BJ (cell line): Measurements from ENCODE around the gene RASGRF2. TPM values are rescaled to one million over a fixed set of nuclear protein-coding genes. Genes with fewer than 3 reads are reported as not detected.

Experiments
- CTCF ChIA-PET: fragments of 350-600 bp; formaldehyde crosslinking; extraction: SDS; loops from one replicate; lab custom pipeline; 2021; ENCODE audit warnings: antibody characterized with exemption, inconsistent platforms; lab: Yijun Ruan, JAX
- POLR2A ChIA-PET: fragments of 300-600 bp; sonication (Branson Sonifier 250); formaldehyde crosslinking; extraction: SDS; loops from one replicate; lab custom pipeline; 2021; ENCODE audit warnings: antibody characterized with exemption; lab: Charles Lee
- DNase-seq: peaks from one replicate; pipeline ENCODE4 v3.0.0-alpha.2; 2011; ENCODE audit warnings: low read depth
- H3K27me3 ChIP-seq: 2 replicates; pipeline ENCODE4 v1.6.0; 2011; ENCODE audit warnings: low read length; ENCODE audit not compliant: control insufficient read depth, insufficient read depth
- H3K36me3 ChIP-seq: 2 replicates; pipeline ENCODE4 v1.5.1; 2011; ENCODE audit warnings: low read length; ENCODE audit not compliant: control insufficient read depth, insufficient read depth
- H3K4me3 ChIP-seq: 2 replicates; pipeline ENCODE4 v1.5.1; 2011; ENCODE audit warnings: low read depth, mild to moderate bottlenecking, control low read depth, low read length
- CTCF ChIP-seq: IDR thresholded peaks from 2 replicates; pipeline ENCODE4 v1.5.1; 2011; ENCODE audit warnings: low read depth, mild to moderate bottlenecking, control low read depth, inconsistent platforms, low read length, moderate library complexity; ENCODE audit not compliant: insufficient read depth
- polyA plus RNA-seq: library from polyadenylated mRNA; depleted of rRNA; stranded (reverse); fragments of >200 nt; gene quantifications from 2 replicates; pipeline ENCODE4 v1.2.3, GENCODE V29; 2011

The RASGRF2 gene
- polyA plus RNA-seq, 1 experiment = 0.85 TPM

GRCh38 chr5:81167544-81167943 lies 207.4 kb downstream of the RASGRF2 start:
- DNase-seq = no peak
- Histone ChIP-seq H3K4me3 (no peak overlapping the region), H3K27me3 (no peaks in the 10 kb centered on the region), H3K36me3 (no peaks in the 10 kb centered on the region)
- no peak for TF ChIP-seq CTCF
- CTCF ChIA-PET = interaction anchor here (1.1 to 1.9 kb wide), 2 partner anchors 27 to 483 kb away, joined by 4 to 5 read pairs; no protein-coding TSS in a partner anchor
- POLR2A ChIA-PET = no interaction called here

- no peak for DNase-seq
- no peak for TF ChIP-seq CTCF
- no peaks in the 10 kb centered on the region for H3K27me3 ChIP-seq
- ChIA-PET POLR2A (no interaction called here), CTCF (no interaction called here)
- H3K4me3 ChIP-seq = no peak overlapping the region
- no peaks in the 10 kb centered on the region for H3K36me3 ChIP-seq
These were observed 209.8 kb downstream of the RASGRF2 start for GRCh38 chr5:81169924-81170323.

GRCh38 chr5:81171769-81172168 lies 211.6 kb downstream of the RASGRF2 start:
- no peak for TF ChIP-seq CTCF
- POLR2A ChIA-PET = no interaction called here
- CTCF ChIA-PET = no interaction called here
- H3K27me3 ChIP-seq = no peaks in the 10 kb centered on the region
- no peaks in the 10 kb centered on the region for H3K36me3 ChIP-seq
- no peak overlapping the region for H3K4me3 ChIP-seq
- DNase-seq = no peak

- no peaks in the 10 kb centered on the region for H3K27me3 ChIP-seq
- ChIA-PET CTCF (no interaction called here), POLR2A (no interaction called here)
- H3K36me3 ChIP-seq = no peaks in the 10 kb centered on the region
- no peak for DNase-seq
- H3K4me3 ChIP-seq = no peak overlapping the region
- TF ChIP-seq CTCF = no peak
These were observed 212.5 kb downstream of the RASGRF2 start for GRCh38 chr5:81172710-81173109.

GRCh38 chr5:81177061-81177460 lies 216.9 kb downstream of the RASGRF2 start:
- POLR2A ChIA-PET = no interaction called here

More at GRCh38 chr5:81177061-81177460, 216.9 kb downstream of the RASGRF2 start:
- CTCF ChIA-PET = interaction anchor here (1.1 to 1.2 kb wide), 2 partner anchors 11 to 18 kb away, joined by 4 read pairs; no protein-coding TSS in a partner anchor
- DNase-seq = no peak
- Histone ChIP-seq H3K27me3 (no peaks in the 10 kb centered on the region), H3K36me3 (no peaks in the 10 kb centered on the region), H3K4me3 (no peak overlapping the region)
- no peak for TF ChIP-seq CTCF
